Transverse colon (tissue), 4 donors: ENCODE measurements around the gene APBA1.

Source experiments
- EP300 ChIP-seq: sonication (generic); formaldehyde crosslinking; IDR thresholded peaks from one replicate; pipeline ENCODE4 v1.6.1; 2017; ENCODE audit warnings: antibody characterized with exemption, low read depth
- POLR2A ChIP-seq: fragments of 450-650 bp; IDR thresholded peaks from one replicate; pipeline ENCODE4 v1.6.1; 2016; ENCODE audit warnings: antibody characterized with exemption, mild to moderate bottlenecking, moderate library complexity
- POLR2AphosphoS5 ChIP-seq, 3 donors: sonication (generic); formaldehyde crosslinking; IDR thresholded peaks; one replicate each; pipeline ENCODE4 v1.6.1; 2016; ENCODE audit warnings: antibody characterized with exemption in 3 of 3
- TF ChIP-seq, protein P1 (sequence below), 5 experiments: fragments of 200-600 bp in 3 of 5; fragments of 450-650 bp in 2 of 5; sonication (generic) in 3 of 5; IDR thresholded peaks; 1 replicate in 2 of 5; 2 replicates in 3 of 5; pipeline ENCODE4 v1.5.1; 2016 to 2017; ENCODE audit warnings: antibody characterized with exemption in 5 of 5, inconsistent platforms in 3 of 5, mild to moderate bottlenecking in 2 of 5, moderate library complexity in 1 of 5

DNA sequence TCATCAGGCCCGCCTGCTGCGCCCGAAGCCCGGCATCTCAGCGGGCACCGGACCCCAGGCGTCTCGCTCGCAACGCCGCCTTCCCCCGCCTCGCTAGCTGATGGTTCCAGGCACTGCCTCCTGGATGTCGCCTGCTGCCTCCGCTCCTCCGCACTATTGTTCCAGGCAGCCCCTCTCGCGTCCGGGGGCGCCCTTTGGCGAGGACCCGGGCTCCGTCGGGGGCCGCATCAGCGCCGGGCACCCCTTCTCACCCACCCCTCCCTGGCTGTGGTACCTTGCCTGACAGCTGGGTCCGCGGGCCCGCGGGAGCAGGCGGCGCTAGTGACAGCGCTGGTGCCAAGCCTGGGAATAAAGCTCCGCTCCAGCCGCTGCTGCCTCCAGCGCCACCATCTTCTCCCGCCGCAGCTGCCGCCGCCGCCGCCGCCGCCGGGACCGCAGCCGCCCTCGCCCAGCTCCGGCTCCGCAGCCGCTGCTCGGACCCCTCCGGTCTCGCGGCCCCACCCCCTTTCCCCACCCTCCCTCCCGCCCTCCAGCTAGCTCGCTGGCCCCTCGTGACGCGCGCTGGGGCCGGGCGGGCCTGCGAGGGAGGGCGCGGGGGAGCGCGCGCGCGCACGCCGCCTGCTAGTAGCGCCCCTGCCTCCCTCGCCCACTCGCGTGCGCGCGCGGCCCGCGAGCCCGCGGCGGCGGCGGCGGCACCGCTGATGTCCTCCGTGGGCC is at the start of gene APBA1:
- TF ChIP-seq, protein P1, sequence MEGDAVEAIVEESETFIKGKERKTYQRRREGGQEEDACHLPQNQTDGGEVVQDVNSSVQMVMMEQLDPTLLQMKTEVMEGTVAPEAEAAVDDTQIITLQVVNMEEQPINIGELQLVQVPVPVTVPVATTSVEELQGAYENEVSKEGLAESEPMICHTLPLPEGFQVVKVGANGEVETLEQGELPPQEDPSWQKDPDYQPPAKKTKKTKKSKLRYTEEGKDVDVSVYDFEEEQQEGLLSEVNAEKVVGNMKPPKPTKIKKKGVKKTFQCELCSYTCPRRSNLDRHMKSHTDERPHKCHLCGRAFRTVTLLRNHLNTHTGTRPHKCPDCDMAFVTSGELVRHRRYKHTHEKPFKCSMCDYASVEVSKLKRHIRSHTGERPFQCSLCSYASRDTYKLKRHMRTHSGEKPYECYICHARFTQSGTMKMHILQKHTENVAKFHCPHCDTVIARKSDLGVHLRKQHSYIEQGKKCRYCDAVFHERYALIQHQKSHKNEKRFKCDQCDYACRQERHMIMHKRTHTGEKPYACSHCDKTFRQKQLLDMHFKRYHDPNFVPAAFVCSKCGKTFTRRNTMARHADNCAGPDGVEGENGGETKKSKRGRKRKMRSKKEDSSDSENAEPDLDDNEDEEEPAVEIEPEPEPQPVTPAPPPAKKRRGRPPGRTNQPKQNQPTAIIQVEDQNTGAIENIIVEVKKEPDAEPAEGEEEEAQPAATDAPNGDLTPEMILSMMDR (IDR thresholded peaks at IDR 0.05), result peak in 2 of 5 experiments; percentile 20 to 26
- no peak for TF ChIP-seq POLR2AphosphoS5 (IDR thresholded peaks at IDR 0.05)
- no peak for TF ChIP-seq EP300
- TF ChIP-seq POLR2A, result no peak
